ENCODE data around the gene ZNF521.

GRCh38 chr18:25243257-25243656 is 108.7 kb downstream of the ZNF521 start:
- TF ChIP-seq CTCF (conservative IDR thresholded peaks at IDR 0.05; ENCODE audit: low read depth, low read length), result no peak
- TF ChIP-seq EZH2 (IDR thresholded peaks at IDR 0.05; ENCODE audit: low read length, unreplicated experiment), result no peak
- TF ChIP-seq EZH2phosphoT487 (IDR thresholded peaks at IDR 0.05; ENCODE audit: borderline replicate concordance, low read length), result no peak
